Measurements from ENCODE around the gene PKP4. TPM values are rescaled to one million over a fixed set of nuclear protein-coding genes. Genes with fewer than 3 reads are reported as not detected.

Gene PKP4
- total and polyA plus RNA-seq, 2 experiments from 2014 or later: 35.7 to 92.3 TPM

DNA sequence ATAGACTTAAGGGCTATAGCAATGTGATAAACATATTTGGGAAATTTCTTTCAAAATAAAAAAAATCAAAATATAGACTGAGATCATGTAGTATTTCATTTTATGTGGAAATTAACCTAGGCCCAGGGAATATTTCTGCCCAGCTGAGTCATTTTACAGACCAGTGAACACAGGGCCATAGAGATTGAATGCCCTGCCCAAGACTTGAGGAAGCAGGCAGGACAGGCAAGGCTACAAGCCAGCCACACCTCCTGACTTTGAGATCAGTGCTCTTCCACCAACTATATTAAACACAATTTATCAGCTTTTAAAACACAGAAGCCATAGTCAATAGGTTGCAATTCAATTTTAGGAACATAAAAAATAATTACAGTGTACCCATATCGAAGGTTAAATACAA lies 13.1 kb upstream of the PKP4 start:
- DNase-seq (ENCODE audit: low spot score): no peak
- H3K9me3 Mint-ChIP-seq: peaks cover 12% of the 10 kb centered on the region; the same call in 2 of the 3 replicates
- H2AFZ ChIP-seq: no peak overlapping the region
- no peak overlapping the region for H3K27ac Mint-ChIP-seq
- ATAC-seq: no peak
- no peak for TF ChIP-seq ZNF331 (CRISPR knock-in tag; IDR thresholded peaks at IDR 0.05; ENCODE audit: low read depth)
- TF ChIP-seq, protein P1, sequence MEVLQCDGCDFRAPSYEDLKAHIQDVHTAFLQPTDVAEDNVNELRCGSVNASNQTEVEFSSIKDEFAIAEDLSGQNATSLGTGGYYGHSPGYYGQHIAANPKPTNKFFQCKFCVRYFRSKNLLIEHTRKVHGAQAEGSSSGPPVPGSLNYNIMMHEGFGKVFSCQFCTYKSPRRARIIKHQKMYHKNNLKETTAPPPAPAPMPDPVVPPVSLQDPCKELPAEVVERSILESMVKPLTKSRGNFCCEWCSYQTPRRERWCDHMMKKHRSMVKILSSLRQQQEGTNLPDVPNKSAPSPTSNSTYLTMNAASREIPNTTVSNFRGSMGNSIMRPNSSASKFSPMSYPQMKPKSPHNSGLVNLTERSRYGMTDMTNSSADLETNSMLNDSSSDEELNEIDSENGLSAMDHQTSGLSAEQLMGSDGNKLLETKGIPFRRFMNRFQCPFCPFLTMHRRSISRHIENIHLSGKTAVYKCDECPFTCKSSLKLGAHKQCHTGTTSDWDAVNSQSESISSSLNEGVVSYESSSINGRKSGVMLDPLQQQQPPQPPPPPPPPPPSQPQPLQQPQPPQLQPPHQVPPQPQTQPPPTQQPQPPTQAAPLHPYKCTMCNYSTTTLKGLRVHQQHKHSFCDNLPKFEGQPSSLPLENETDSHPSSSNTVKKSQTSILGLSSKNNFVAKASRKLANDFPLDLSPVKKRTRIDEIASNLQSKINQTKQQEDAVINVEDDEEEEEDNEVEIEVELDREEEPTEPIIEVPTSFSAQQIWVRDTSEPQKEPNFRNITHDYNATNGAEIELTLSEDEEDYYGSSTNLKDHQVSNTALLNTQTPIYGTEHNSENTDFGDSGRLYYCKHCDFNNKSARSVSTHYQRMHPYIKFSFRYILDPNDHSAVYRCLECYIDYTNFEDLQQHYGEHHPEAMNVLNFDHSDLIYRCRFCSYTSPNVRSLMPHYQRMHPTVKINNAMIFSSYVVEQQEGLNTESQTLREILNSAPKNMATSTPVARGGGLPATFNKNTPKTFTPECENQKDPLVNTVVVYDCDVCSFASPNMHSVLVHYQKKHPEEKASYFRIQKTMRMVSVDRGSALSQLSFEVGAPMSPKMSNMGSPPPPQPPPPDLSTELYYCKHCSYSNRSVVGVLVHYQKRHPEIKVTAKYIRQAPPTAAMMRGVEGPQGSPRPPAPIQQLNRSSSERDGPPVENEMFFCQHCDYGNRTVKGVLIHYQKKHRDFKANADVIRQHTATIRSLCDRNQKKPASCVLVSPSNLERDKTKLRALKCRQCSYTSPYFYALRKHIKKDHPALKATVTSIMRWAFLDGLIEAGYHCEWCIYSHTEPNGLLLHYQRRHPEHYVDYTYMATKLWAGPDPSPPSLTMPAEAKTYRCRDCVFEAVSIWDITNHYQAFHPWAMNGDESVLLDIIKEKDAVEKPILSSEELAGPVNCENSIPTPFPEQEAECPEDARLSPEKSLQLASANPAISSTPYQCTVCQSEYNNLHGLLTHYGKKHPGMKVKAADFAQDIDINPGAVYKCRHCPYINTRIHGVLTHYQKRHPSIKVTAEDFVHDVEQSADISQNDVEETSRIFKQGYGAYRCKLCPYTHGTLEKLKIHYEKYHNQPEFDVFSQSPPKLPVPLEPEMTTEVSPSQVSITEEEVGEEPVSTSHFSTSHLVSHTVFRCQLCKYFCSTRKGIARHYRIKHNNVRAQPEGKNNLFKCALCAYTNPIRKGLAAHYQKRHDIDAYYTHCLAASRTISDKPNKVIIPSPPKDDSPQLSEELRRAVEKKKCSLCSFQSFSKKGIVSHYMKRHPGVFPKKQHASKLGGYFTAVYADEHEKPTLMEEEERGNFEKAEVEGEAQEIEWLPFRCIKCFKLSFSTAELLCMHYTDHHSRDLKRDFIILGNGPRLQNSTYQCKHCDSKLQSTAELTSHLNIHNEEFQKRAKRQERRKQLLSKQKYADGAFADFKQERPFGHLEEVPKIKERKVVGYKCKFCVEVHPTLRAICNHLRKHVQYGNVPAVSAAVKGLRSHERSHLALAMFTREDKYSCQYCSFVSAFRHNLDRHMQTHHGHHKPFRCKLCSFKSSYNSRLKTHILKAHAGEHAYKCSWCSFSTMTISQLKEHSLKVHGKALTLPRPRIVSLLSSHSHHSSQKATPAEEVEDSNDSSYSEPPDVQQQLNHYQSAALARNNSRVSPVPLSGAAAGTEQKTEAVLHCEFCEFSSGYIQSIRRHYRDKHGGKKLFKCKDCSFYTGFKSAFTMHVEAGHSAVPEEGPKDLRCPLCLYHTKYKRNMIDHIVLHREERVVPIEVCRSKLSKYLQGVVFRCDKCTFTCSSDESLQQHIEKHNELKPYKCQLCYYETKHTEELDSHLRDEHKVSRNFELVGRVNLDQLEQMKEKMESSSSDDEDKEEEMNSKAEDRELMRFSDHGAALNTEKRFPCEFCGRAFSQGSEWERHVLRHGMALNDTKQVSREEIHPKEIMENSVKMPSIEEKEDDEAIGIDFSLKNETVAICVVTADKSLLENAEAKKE (CRISPR knock-in tag; IDR thresholded peaks at IDR 0.05): no peak
- no peak for TF ChIP-seq STAT1 (IDR thresholded peaks at IDR 0.05; ENCODE audit: unreplicated experiment)
- TF ChIP-seq JUNB (IDR thresholded peaks at IDR 0.05; ENCODE audit: unreplicated experiment): no peak
- no peak overlapping the region for H3K4me3 ChIP-seq
- no peaks in the 10 kb centered on the region for H3K9me2 ChIP-seq (ENCODE audit: insufficient read depth)
- no peak overlapping the region for H3K27ac ChIP-seq (ENCODE audit: low read depth)
- no peak overlapping the region for H3K4me3 Mint-ChIP-seq
- H3K4me1 Mint-ChIP-seq: no peaks in the 10 kb centered on the region
- H3K79me2 ChIP-seq (replicated peaks; ENCODE audit: insufficient read depth): no peaks in the 10 kb centered on the region
- H3K4me1 ChIP-seq (ENCODE audit: insufficient read depth): no peaks in the 10 kb centered on the region
- no peak overlapping the region for H3K4me2 ChIP-seq
- H3K27me3 Mint-ChIP-seq (ENCODE audit: insufficient read depth, low read depth, poor library complexity): no peaks in the 10 kb centered on the region
- 0 out of 2 replicates have a peak, but pooled peaks cover 6% of the 10 kb centered on the region for H4K20me1 ChIP-seq (replicated peaks; ENCODE audit: insufficient read depth)
- no peaks in the 10 kb centered on the region for H3K36me3 ChIP-seq (ENCODE audit: insufficient read depth)
- peaks cover 5% of the 10 kb centered on the region; the same call in 2 of the 3 replicates for H3K36me3 Mint-ChIP-seq (ENCODE audit: low read depth)
- no peaks in the 10 kb centered on the region for H3K27me3 ChIP-seq (ENCODE audit: insufficient read depth)
- H3F3A ChIP-seq (replicated peaks; ENCODE audit: low read depth): no peaks in the 10 kb centered on the region

DNA sequence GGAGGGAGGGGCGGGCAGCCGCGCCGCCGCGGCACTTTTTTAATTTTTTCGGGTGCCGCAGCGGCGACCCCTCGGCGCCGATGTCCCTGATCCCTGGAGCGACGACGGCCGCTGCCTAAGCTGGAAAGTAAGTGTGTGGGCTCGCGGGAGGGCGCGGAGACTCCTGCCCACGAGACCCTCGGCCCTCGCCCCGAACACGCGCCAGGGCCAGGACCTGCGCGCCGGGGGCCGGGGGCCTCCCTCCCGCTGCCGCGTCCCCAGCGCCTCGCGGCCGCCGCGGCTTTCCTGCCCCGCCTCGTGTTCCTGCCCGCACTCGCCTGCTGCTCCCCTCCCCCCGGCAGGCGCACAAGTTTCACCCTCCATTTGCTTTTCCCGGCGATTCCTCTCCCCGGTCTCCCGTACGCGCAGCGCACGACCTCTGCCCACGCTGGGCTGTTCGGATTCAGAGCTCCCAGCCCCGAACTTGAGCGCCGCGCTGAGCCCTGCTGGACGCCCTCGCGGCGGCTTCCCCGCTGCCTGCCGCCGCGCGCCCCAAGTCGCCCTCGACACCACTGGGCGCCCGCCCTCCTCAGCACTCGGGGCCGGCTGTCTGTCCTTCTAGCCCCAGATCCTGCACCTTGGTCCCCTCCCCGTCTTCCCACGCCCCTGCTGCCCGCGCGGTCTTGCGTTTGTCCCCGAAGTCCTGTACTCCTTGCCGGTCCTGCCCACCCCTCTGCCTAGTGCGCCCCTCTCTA lies 507 bp downstream of the PKP4 start:
- Mint-ChIP-seq H3K9me3 (peaks cover 3% of the 10 kb centered on the region; the same call in 1 of the 3 replicates), H3K27ac (peak overlapping the region; percentile 92), H3K4me3 (peak overlapping the region; percentile 93), H3K27me3 (ENCODE audit: insufficient read depth, low read depth, poor library complexity) (peaks cover 5% of the 10 kb centered on the region), H3K36me3 (ENCODE audit: low read depth) (peaks cover 3% of the 10 kb centered on the region; the same call in 1 of the 3 replicates), H3K4me1 (peaks cover 46% of the 10 kb centered on the region)
- peak overlapping the region; percentile 94 for H3K27ac ChIP-seq (ENCODE audit: low read depth)
- TF ChIP-seq EZH2phosphoT487 (IDR thresholded peaks at IDR 0.05; ENCODE audit: unreplicated experiment): no peak
- TF ChIP-seq, protein P2, sequence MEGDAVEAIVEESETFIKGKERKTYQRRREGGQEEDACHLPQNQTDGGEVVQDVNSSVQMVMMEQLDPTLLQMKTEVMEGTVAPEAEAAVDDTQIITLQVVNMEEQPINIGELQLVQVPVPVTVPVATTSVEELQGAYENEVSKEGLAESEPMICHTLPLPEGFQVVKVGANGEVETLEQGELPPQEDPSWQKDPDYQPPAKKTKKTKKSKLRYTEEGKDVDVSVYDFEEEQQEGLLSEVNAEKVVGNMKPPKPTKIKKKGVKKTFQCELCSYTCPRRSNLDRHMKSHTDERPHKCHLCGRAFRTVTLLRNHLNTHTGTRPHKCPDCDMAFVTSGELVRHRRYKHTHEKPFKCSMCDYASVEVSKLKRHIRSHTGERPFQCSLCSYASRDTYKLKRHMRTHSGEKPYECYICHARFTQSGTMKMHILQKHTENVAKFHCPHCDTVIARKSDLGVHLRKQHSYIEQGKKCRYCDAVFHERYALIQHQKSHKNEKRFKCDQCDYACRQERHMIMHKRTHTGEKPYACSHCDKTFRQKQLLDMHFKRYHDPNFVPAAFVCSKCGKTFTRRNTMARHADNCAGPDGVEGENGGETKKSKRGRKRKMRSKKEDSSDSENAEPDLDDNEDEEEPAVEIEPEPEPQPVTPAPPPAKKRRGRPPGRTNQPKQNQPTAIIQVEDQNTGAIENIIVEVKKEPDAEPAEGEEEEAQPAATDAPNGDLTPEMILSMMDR (conservative IDR thresholded peaks at IDR 0.05; ENCODE audit: low read depth in 2 of 2): no peak; a peak in 1 of 4 replicates
- TF ChIP-seq ZNF331 (CRISPR knock-in tag; IDR thresholded peaks at IDR 0.05; ENCODE audit: low read depth): no peak
- no peak for TF ChIP-seq NANOG (IDR thresholded peaks at IDR 0.05; ENCODE audit: borderline replicate concordance)
- TF ChIP-seq, protein P3, sequence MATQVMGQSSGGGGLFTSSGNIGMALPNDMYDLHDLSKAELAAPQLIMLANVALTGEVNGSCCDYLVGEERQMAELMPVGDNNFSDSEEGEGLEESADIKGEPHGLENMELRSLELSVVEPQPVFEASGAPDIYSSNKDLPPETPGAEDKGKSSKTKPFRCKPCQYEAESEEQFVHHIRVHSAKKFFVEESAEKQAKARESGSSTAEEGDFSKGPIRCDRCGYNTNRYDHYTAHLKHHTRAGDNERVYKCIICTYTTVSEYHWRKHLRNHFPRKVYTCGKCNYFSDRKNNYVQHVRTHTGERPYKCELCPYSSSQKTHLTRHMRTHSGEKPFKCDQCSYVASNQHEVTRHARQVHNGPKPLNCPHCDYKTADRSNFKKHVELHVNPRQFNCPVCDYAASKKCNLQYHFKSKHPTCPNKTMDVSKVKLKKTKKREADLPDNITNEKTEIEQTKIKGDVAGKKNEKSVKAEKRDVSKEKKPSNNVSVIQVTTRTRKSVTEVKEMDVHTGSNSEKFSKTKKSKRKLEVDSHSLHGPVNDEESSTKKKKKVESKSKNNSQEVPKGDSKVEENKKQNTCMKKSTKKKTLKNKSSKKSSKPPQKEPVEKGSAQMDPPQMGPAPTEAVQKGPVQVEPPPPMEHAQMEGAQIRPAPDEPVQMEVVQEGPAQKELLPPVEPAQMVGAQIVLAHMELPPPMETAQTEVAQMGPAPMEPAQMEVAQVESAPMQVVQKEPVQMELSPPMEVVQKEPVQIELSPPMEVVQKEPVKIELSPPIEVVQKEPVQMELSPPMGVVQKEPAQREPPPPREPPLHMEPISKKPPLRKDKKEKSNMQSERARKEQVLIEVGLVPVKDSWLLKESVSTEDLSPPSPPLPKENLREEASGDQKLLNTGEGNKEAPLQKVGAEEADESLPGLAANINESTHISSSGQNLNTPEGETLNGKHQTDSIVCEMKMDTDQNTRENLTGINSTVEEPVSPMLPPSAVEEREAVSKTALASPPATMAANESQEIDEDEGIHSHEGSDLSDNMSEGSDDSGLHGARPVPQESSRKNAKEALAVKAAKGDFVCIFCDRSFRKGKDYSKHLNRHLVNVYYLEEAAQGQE (IDR thresholded peaks at IDR 0.05; ENCODE audit: unreplicated experiment): no peak
- peak; percentile 63 for DNase-seq (ENCODE audit: low spot score)
- peak overlapping the region; percentile 97 for H3K4me3 ChIP-seq
- peak overlapping the region; percentile 90 for H3K4me2 ChIP-seq
- no peaks in the 10 kb centered on the region for H3K9me2 ChIP-seq (ENCODE audit: insufficient read depth)
- peaks cover 40% of the 10 kb centered on the region for H3K4me1 ChIP-seq (ENCODE audit: insufficient read depth)
- no peak overlapping the region; the same call in 1 of the 2 replicates for H2AFZ ChIP-seq
- H3K36me3 ChIP-seq (ENCODE audit: insufficient read depth): no peaks in the 10 kb centered on the region
- H3K79me2 ChIP-seq (replicated peaks; ENCODE audit: insufficient read depth): peaks cover 41% of the 10 kb centered on the region
- peaks cover 4% of the 10 kb centered on the region for H3F3A ChIP-seq (replicated peaks; ENCODE audit: low read depth)
- H3K27me3 ChIP-seq (ENCODE audit: insufficient read depth): no peaks in the 10 kb centered on the region
- ATAC-seq: peak; percentile 28
- H4K20me1 ChIP-seq (replicated peaks; ENCODE audit: insufficient read depth): peaks cover 31% of the 10 kb centered on the region
